HepG2 (cell line): ENCODE data around the gene USP32. TPM values are rescaled to one million over a fixed set of nuclear protein-coding genes. Genes with fewer than 3 reads are reported as not detected.

Experiments
- AHDC1 ChIP-seq: sonication (generic); formaldehyde crosslinking; IDR thresholded peaks from 2 replicates; pipeline ENCODE4 v1.5.1; 2020; ENCODE audit warnings: mild to moderate bottlenecking, missing genetic modification reagents, borderline replicate concordance
- E2F2 ChIP-seq: sonication (generic); formaldehyde crosslinking; IDR thresholded peaks from 2 replicates; pipeline ENCODE4 v1.4.0; 2020; ENCODE audit warnings: missing genetic modification reagents, borderline replicate concordance
- HCFC1 ChIP-seq: fragments of 150-350 bp; IDR thresholded peaks from 2 replicates; pipeline ENCODE4 v1.6.1; 2014; ENCODE audit warnings: low read depth, low read length
- HOXA7 ChIP-seq: sonication (generic); formaldehyde crosslinking; IDR thresholded peaks from 2 replicates; pipeline ENCODE4 v1.8.1; 2022; ENCODE audit warnings: mild to moderate bottlenecking, missing genetic modification reagents, moderate library complexity
- PRDM4 ChIP-seq: sonication (generic); formaldehyde crosslinking; IDR thresholded peaks from 2 replicates; pipeline ENCODE4 v1.9.0; 2021; ENCODE audit warnings: missing genetic modification reagents, borderline replicate concordance
- ZC3H13 ChIP-seq: sonication (generic); formaldehyde crosslinking; IDR thresholded peaks from 2 replicates; pipeline ENCODE4 v1.8.1; 2023; ENCODE audit warnings: mild to moderate bottlenecking, missing genetic modification reagents, moderate library complexity
- ZNF501 ChIP-seq: sonication (generic); formaldehyde crosslinking; IDR thresholded peaks from 2 replicates; pipeline ENCODE4 v1.5.1; 2020; ENCODE audit warnings: mild to moderate bottlenecking, moderate library complexity, missing genetic modification reagents
- ZNF724P ChIP-seq: sonication (generic); formaldehyde crosslinking; IDR thresholded peaks from 2 replicates; pipeline ENCODE4 v1.8.0; 2022; ENCODE audit warnings: missing genetic modification reagents, borderline replicate concordance
- polyA plus RNA-seq, 8 experiments: library from polyadenylated mRNA; depleted of rRNA in 3 of 8; stranded (reverse) in 7 of 8; unstranded in 1 of 8; fragments of >200 nt; fragmentation: Illumina TruSeq in 4 of 8; extraction: Trizol in 4 of 8; gene quantifications; 2 replicates each; pipeline versions ENCODE4 v1.2.1 to v1.2.3, GENCODE V29; 2011 to 2016; ENCODE audit warnings: low read depth in 4 of 8, missing spikeins in 1 of 8, mixed read lengths in 1 of 8; ENCODE audit not compliant: insufficient read depth in 1 of 8
- total RNA-seq, 5 experiments: library from RNA; depleted of rRNA; stranded (reverse); fragments of >200 nt; fragmentation: Illumina TruSeq; extraction: Trizol; gene quantifications; 2 replicates each; pipeline ENCODE4 v1.2.3, GENCODE V29; 2016; ENCODE audit warnings: low read depth in 1 of 5

Gene USP32
- total and polyA plus RNA-seq, 2 of the 13 experiments (the other 11 are each of a cell fraction or from before 2014, with no cell fraction given), result 24.9 to 39.9 TPM

- TF ChIP-seq AHDC1 (CRISPR knock-in tag) (no peak), HOXA7 (CRISPR knock-in tag) (no peak), PRDM4 (CRISPR knock-in tag) (no peak), ZNF501 (no peak), HCFC1 (no peak), E2F2 (CRISPR knock-in tag) (no peak), ZC3H13 (CRISPR knock-in tag) (no peak), ZNF724P (CRISPR knock-in tag) (no peak)
- TF ChIP-seq, all 625 proteins: peak for 0
Measured at GRCh38 chr17:60371416-60371815, 20.5 kb downstream of the USP32 start (continued).
